ENCODE data around the gene ANTXR1.

ANTXR1 gene

DNA sequence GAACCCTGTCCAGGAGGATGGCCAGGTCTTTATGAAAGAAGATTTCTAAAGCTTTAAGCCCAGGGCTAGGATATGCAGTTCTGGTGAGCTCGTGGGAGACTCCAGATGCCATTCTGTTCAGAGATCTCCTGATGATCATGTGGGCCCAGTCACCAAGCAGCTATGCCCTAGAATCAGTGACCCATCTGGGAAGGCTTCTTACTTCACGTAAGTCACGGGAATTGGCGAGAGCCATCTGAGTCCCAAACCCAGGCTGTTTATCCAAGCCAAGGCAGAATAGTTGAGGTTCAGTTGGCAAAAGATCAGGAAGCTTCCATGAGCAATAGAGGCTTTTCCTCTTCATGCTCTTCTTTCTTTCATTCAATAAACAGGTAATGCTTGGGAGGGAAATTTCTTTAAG is 23.9 kb downstream of the ANTXR1 start:
- no peak for DNase-seq

DNA sequence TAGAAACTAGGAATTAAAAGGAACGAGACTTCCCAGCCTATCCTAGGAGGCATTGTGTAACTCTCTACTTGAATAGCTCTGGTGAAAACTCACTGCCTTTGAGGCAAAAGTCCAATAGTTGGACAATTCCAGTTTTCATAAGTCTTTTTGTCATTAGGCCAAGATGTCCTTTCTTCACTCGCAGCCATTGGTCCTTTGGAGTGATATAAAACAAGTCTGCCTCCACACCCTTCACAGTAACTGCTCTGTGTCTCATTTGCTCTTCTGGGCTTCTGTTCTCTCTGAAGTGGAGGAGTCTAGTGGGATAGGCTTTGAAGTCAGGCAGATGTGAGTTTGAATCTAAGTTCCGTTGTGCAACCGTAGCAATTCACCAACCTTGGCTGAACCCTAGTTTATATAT is 28.2 kb downstream of the ANTXR1 start:
- DNase-seq, result no peak

DNA sequence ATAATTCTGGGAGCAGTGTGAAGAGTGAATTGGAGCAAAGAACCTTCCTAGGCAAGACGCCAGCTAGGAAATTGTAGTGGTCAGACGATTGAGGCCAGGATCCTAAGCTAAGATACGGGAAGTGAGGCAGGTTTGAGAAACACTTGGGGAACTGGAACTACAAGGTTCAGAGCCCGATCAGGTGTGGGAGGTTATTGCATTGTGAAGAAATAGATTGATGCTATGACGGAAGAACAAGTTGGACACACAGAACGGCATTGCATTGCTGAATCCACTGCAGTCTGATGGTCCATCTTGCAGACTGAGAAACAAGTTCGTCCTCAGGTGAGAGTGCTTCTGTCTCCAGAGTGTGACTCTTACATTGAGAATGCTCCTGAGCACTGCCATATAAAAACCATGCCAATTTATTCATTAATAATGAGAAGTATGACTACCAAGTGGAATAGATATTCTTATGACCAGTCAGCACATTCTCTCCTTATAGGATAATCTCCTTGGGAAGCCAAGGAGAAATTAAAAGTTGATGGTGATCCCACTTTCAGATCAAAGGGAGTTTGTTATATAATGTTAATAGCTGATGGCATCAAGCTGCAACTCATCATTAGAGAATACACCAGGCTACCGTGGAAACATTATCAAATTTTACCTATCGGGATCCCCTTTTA is 30.9 kb downstream of the ANTXR1 start:
- no peak for DNase-seq

DNA sequence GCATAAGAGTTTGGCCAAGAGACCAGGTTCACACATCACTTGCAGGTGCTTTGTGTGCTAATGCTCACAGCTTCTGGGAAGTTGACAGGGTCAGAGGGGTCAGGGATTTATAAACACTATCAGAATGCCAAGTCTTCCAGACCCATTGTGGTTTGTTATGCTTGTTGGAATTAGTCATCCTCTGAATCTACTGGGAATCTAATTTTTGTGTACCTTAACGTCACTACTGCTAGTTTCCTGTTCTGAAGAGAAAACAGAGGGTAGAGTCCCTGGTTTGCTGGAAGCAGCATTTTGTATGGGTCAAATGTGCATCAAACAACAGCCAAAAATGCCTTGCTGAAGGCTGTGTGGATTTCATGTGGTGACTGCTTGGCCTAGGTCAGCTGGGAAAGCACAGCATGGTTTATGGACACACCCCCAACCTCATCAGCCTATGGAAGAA is 33.3 kb downstream of the ANTXR1 start:
- DNase-seq, result no peak

DNA sequence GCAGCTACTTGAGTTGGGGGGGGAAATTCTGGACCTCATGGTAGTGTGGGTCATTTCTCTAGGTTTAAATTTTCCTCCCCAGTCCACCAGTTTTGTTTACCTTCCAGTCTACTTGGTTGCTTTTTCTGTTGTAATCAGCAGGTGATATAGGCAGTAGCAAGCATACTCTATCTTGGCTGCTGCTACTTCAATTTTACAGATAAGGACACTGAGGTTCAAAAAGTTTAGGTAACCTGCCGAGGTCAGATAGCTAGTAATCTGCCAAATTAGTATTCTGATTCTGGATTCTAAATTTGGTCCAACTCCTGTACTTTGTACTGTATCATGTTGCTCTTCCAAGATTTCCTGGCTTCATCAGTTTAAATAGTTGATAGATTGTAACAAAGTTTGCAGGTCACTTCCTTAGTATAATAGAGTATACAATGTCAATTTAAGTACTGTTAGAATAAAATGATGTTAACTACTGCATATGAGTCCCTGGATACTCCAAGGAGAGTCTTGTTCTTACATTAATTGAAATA is 34.7 kb downstream of the ANTXR1 start:
- DNase-seq, result no peak

DNA sequence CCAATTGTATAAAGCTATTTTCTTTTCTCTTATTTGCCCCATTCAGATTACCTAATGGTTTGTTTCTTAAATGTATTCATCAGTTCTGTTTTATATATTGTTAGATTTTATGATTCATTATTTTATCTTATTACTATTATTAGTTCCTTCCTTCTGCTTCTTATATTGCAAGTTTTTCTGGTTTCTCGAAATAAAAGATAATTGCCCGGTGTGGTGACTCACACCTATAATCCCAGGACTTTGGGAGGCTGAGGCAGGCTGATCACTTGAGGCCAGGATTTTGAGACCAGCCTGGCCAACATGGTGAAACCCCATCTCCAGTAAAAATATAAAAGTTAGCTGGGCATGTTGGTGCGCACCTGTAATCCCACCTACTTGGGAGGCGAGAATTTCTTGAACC is 37.8 kb downstream of the ANTXR1 start:
- DNase-seq, result no peak

DNA sequence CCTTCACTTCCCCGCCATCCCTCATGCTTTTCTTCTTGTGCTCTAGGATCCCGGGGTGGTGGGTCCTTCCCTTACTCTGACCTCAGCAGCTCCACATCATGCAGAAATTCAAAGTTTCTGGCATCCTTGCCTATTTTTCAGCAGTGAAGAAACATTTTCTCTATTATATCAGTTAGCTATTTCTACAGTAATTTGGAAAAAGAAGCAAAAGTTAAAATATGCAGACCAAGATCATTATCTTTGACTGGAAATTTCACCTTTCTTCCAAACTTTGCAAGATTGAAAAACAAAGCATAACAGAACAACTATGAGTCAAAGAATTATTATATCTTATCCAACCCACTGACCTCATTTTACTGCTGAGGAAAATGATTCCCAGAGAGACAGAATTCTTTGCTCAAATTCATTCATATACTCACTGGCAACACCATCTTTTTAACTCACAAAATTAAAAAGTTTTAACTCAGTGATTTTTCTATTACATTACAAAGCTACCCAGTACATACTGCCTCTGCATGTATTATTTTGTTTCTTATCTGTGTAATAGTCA is 40.5 kb downstream of the ANTXR1 start:
- no peak for DNase-seq

DNA sequence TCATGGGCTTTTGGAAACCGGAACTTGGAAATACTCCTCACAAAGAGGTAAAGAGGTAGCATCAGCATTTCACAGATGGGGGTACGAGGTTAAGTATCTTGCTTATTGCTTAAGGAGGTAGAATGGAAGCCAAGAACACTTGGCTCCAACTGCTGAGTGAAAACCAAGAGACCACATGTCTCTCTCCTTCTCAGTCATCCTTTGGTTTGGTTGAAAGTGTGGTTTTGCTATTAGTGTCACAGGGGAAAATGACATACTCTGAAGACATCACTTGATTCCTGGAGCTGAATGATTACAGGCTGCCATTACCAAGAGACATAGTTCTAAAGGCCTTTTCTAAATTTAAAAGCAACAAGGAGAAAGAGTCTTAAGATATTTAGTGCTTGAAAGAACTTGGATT is 41.5 kb downstream of the ANTXR1 start:
- DNase-seq, result no peak

DNA sequence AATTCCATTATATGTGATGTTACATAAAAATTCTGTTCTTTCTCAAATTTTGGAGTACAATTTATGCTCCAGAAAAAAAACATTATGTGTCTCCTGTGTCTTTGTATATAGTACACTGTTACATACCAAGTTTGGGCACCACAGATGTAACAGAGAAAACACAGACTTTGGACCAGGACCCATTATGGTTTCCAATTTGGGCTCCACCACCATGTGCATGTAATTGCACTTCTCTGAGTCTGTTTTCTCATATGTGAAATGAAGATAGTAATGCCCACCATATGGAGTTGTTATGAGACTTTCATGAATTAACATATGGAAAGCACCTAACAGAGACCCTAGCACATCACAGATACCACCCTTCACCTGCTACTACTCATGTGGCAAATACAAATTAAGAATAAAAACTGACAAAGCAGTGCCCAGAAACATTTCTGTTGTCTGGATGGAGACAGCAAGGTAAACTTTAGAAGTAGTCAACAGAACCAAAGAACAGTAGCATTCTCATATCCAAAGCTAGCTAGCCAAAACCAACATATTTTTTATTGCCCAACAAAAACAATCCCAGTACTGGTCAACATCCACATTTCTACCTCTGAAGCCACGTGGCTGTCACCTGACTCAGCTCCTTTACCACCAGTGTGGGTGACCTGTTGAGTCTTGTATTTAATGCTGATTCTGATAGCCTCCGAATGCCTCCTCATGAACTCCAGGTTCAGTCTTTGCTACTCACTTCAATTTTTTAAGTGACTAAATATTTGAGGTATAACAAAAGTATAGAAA is 42.9 kb downstream of the ANTXR1 start:
- no peak for DNase-seq

DNA sequence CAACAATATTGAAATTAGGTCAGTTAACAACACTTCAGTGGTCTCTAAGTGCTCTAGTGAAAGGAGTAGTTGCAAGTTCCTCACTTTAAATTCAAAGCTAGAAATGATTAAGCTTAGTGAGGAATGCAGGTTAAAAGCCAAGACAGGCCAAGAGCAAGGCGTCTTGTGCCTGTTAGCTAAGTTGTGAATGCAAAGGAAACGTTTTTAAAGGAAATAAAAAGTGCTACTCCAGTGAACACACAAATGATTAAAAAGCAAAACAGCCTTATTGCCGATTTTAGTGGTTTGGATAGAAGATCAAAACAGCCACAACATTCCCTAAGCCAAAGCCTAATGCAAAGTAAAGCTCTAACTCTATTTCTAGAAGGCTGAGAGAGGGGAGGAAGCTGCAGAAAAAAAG is 44.7 kb downstream of the ANTXR1 start:
- no peak for DNase-seq

DNA sequence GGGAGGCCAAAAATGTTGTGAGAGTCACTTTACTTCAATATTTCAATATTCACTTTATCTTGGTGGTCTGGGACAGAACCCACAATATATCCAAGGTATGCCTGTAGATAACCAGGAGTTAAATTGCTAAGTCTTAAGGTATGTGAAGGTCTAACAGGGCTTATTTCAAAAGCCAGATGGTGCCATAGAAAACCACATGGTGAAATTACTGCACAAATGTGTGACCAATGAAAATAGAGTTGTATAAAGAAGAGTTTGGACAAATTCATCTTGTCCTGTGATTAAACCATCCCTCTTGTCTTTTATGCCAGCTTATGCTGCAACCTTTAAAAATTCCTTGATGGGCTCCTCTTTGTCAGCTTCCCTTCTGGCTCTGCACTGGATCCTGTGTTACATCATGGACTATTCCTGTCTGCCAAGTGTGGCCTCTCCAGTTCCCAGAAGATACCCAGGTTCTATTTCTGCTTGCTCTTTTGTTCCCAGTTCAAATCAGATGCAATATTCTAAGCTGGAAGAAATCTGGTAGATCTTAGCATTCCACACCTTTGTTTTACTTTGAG is 46.8 kb downstream of the ANTXR1 start:
- DNase-seq, result no peak

DNA sequence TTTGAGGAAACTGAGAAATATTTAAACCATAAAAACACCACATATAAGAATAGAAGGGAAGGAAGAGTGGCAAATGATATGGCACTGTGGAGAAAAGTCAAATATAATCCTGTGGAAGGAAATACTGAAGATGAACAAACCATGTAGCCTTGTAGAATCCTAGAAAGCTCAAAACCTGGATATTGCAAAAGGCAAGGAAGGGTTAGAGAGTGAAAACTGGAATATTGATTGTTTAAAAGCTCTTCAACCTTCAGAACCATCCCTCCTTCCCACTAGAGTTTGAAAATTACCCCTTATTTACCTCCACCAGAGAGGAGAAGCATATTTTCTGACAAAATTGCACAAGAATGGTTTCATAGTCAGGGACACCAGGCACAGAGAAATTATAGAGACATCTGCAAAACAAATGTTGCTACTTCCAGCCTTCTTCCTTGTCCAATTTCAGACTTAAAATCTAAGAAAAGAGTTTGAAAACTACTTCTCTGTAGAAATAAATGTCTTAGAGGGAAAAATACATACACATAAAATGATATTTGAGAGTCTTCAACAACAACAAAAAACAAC is 48.0 kb downstream of the ANTXR1 start:
- no peak for DNase-seq

DNA sequence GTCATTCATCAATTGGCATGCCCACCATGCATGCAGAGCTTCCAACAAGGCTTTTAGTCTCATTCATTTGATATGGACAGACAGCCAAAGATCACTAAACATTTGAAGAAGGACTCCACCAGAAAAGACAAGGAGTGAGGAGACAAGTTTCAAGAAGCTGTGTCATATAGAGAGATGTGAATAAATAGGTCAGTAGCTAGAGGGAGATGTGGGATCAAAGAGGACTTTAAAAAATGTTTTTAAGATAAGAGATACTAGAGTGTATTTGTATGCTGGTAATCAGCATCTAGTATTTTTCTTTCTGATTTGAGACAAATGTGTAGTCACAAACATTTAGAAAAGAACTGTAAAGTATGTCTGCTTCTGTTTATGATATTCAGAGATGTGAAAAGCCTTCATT is 48.5 kb downstream of the ANTXR1 start:
- DNase-seq, result no peak

DNA sequence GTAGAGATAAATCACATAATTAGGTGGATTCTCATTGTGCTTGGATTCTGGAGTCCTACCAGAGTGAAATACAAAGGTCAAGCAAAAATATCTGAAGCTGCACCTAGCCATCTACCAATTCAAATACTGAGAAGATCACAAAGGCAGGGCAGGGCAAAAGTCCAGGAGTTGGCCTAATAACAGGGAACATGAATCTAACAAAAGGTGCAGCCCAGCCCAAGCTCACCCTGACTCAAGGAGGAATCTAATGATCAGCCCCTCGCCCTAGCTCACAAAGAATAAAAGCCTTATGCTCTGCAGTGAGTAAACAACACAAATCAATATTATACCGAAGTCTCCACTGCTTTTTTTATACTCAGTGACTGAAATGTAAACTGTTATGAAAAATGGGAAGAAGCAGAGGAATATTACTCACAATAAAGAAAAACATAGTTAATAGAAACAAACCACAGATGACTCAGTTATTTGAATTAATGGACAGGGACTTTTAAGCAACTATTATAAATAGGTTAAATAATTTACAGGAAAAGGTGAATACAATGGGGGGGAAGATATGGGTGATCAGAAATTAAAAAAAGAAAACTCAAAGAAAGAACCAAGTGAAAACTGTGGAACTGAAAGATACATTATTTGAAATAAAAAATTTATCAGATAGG is 49.5 kb downstream of the ANTXR1 start:
- no peak for DNase-seq

DNA sequence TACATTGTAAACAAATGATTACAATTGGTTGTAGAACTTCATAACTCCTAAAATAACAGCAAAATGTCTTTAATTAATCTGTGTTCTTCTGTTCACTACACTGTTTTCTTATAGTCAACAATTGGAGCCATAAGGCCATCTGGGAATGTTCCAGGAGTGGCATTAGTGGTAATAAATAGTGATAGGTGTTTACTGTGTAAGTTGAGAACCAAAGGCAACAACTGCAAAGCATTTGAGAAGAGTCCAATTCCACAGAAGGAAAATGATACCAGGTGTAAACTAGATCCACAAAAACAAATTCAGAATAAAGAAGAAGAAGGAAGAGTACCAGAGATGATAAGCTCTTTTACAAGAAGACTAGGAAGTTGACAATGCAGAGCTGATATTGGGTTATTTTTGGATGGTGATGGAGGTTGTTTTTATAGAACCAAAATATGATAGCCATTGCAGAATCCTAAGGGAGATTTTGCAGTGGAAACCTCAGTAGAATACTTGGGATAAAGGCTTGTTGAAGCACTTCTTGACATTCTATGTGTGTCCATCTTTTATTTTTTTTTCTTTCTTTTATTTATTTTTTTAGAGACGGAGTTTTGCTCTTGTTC is 52.9 kb downstream of the ANTXR1 start:
- DNase-seq, result no peak

DNA sequence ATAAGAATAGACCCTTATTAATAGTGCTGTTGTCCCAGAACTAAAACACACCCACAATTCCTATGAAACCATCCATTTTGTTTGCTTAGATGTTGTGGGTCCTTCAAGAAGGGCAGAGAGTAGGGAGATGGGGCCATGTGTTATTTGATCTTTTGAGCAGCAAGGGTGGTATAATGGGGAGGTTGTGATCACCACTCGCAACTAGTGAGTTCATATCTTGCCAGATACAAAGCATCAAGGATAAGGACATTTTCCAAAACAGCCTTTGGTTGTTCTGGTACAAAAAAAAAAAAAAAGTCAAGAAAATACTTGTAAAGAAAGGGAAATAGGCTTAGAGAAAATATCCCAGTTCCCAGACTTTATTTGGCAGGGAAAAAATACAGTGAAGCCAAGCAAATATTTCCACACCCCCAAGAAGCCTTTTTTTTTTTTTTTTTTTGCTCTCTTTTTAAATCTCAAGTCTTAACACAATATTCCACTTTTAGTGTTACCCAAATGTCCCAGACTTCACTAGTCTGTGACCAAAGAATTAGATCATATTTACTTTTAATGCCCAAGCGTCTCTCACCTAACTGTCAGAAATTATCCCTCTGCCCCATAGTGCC is 54.1 kb downstream of the ANTXR1 start:
- no peak for DNase-seq

DNA sequence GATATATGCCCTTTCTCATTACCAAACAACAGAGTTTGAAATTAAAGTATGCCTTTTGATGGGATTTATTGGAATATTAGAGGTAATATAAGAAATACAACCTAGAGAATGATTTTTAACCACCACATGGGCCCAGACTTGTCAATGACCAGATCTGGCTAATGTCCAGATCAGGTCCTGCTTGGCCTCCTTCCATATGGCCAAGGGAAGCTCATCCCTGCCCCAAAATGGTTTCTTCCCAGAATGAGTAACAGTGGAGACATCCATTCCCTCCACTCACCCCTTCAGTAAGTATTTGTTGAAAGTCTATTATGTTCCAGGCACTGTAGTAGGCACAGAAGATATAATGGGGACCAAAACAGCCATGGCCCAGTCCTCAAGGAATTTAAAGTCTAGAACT is 54.9 kb downstream of the ANTXR1 start:
- no peak for DNase-seq

DNA sequence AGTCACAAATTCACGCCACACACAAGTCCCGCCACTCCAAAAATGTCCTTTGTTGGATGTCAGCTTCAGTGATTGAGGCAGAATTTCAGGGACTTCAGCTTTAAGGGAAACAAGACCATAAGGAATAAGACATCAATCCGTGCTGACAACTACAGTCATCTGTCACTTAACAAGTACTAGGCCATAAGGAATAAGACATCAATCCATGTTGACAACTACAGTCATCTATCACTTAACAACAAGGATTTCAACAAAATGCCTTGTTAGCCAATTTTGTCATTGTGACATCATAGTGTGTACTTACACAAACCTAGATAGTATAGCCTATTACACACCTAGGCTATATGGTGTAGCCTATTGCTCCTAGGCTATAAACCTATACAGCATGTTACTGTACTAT is 58.0 kb downstream of the ANTXR1 start:
- no peak for DNase-seq

DNA sequence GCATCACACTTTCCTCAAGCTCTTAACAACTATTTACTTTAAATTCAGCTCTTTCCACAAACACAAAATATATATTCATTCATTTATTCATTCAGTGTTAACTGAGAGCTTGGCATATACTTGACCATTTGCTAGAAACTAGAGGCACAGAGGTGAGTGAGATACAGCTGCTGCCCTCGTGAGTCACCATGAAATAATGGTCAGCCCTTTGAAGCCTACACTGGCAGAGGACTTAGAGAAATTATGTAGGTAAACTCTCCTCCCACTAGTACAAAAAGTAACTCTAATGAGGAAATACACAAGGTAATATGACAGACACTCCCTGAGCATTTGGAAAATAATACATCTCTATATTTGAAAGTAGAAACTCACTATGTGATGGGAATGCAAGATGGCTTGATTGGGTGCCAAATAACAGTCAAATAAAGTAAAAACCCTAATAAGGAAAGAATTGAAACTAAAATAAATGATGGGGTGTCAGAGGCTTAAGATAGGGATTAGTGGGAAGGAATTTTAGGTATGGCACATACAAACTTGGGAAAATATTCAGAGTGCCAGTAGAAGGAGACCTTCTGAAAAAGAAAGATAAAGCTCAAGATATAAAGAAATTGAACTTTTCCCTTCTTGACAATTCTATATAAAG is 61.1 kb downstream of the ANTXR1 start:
- DNase-seq, result no peak

DNA sequence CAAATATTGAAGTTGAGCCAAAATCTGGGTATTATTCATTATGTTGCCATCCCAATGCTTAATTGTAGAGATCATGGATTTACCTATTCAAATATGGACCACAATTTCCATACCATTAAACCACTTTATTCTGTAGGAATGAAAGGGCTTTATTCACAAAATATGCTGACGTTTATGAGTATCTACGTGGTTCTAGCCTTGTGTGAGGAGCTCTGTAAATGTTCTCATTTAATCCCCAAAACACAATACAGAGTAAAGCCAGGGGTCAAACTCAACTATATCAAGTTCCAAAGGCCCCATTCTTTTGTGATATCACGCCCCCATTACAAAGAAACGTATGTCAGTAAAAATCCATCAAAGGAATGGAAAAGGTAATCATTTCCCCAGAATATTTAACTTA is 61.9 kb downstream of the ANTXR1 start:
- no peak for DNase-seq

DNA sequence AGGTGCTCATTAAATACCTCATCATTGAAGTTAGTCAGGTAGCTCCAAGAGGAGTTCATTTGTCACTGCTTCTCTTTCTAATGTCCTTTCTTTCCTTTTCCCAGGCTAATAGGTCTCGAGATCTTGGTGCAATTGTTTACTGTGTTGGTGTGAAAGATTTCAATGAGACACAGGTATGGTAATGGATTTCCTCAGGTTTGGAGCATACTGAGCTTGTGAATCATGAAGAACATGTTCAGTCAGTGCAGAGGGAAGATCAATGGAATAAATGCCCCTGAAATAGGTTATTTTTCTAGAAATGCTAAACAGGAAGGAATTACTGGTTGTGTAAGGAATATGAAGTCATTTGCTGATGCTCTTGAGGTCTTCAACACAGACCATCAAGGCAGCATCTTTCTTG is 62.5 kb downstream of the ANTXR1 start:
- DNase-seq, result no peak

DNA sequence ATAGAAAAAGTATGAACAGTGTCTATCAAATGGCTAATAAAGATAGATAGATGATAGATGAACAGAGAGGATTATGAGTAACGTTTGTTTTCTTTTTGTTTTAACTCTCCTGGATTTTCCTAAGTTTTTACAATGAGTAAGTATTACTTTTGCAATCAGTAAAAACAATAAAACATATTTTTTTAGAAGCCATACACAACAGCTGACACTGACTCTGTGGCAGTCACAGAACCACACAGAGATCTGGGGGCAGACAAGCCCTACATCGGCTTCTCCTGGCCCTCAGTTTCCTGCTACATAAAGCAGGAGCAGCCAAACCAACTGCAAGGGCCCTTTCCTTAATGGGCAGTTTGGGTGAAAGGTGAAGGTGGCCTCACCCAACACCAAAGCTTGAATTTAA is 63.6 kb downstream of the ANTXR1 start:
- no peak for DNase-seq

Measured in NK-92 treated with Interleukin-12 subunit alpha and Interleukin-12 subunit beta, amount 100 ng/mL, for 24 hours (cell line).